Gastroesophageal sphincter (tissue), 4 donors: ENCODE data around the gene MSTO1. TPM values are rescaled to one million over a fixed set of nuclear protein-coding genes. Genes with fewer than 3 reads are reported as not detected.
"Not testable (repeated sequence)": the region's sequence is repeated elsewhere in the genome, so short reads cannot be mapped to it uniquely, and the experiment has no call there.

ENCODE experiments used
- ATAC-seq: fragments of 150-250 bp; one replicate; pipeline ENCODE4 v1.9.1; 2016; ENCODE audit warnings: mild to moderate bottlenecking, moderate library complexity
- H3K27ac ChIP-seq, 4 donors: fragments of 200-600 bp; sonication (generic) in 3 of 4; 1 replicate in 3 of 4; 2 replicates in 1 of 4; pipeline ENCODE4 v1.5.1; 2016 to 2019
- H3K27me3 ChIP-seq: fragments of 200-600 bp; sonication (generic); one replicate; pipeline ENCODE4 v1.5.1; 2019
- H3K36me3 ChIP-seq, 2 donors: fragments of 200-600 bp; sonication (generic); one replicate each; pipeline ENCODE4 v1.5.1; 2019; ENCODE audit warnings: control low read depth in 1 of 2
- H3K4me1 ChIP-seq, 3 donors: fragments of 200-600 bp; sonication (generic); 1 replicate in 2 of 3; 2 replicates in 1 of 3; pipeline ENCODE4 v1.5.1; 2016 to 2019; ENCODE audit warnings: control low read depth in 2 of 3
- H3K4me3 ChIP-seq, 2 donors: fragments of 200-600 bp; sonication (generic); one replicate each; pipeline ENCODE4 v1.5.1; 2019; ENCODE audit warnings: mild to moderate bottlenecking in 1 of 2, moderate library complexity in 1 of 2
- H3K9me3 ChIP-seq, 3 donors: fragments of 200-600 bp; sonication (generic); one replicate each; pipeline ENCODE4 v1.5.1; 2017 to 2019; ENCODE audit warnings: control low read depth in 2 of 3
- EP300 ChIP-seq: sonication (generic); formaldehyde crosslinking; IDR thresholded peaks from one replicate; pipeline ENCODE4 v1.6.1; 2017; ENCODE audit warnings: antibody characterized with exemption, mild to moderate bottlenecking
- POLR2A ChIP-seq, 2 donors: fragments of 450-650 bp; IDR thresholded peaks; one replicate each; pipeline ENCODE4 v1.6.1; 2017; ENCODE audit warnings: antibody characterized with exemption in 2 of 2, mild to moderate bottlenecking in 2 of 2, moderate library complexity in 1 of 2
- POLR2AphosphoS5 ChIP-seq: sonication (generic); formaldehyde crosslinking; IDR thresholded peaks from one replicate; pipeline ENCODE4 v1.6.1; 2017; ENCODE audit warnings: antibody characterized with exemption
- WGBS, 2 donors: methylation state at CpG; one replicate each; pipeline ENCODE4 v1.1.5; 2018; ENCODE audit warnings: low coverage in 1 of 2; 5-methylcytosine and 5-hydroxymethylcytosine counted together
- total RNA-seq, 4 donors: library from RNA; depleted of rRNA; stranded (reverse); fragments of >200 nt; gene quantifications; one replicate each; pipeline ENCODE4 v1.1.0, GENCODE V29; 2016
- TF ChIP-seq, protein P1 (sequence below), 4 experiments: fragments of 200-600 bp in 2 of 4; fragments of 450-650 bp in 2 of 4; sonication (generic) in 1 of 4; IDR thresholded peaks; one replicate each; pipeline ENCODE4 v1.5.1; 2017 to 2019; ENCODE audit warnings: antibody characterized with exemption in 4 of 4, mild to moderate bottlenecking in 2 of 4, moderate library complexity in 2 of 4

The MSTO1 gene
- total RNA-seq, result 10 to 100 TPM in 1 of 4 donors, 1 to 10 TPM in 3; 7.6 to 13.2 (median 8.4) TPM

DNA sequence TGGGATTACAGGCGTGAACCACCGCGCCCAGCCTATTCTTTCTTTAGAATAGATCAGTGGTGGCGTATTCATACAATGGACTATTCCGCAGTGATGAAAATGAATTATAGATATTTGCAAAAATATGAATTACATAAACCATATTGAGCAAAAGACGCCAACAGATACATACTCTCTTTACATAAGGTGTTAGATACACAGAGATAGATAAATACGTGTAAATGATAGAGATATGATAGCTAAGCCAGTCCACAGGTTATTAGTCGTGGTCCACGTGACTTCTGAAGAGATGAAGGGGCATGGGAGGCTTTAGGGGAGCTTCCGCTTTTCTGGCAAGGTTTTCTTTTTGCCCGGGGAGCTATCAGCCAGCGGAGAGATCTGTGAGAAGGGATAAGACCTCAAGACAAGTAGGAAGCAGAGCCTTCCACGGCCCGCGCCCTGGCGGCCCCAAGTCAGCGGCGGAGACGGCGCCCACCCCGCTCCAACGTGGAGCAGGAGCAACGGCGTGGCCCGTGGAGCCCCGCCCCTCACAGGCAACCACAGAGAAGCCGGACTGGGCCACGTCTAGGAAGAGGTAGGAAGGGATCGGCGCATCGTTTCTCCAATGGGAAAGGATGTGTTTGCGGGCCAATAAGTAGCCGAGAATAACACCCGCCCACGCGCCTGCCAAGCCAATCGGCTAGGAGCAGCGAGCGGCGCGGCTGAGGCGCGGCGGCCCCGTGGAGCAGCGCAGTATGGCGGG lies at the start of gene MSTO1:
Gene MSTO1, plus strand, starts transcription at position 704 of the 742 bp plus-strand sequence. Its CDS starts 31 bp downstream, at position 735.
- peak within 1 kb of the TSS; percentile 14 to 84 (median 76) for H3K27ac ChIP-seq
- peak within 1 kb of the TSS; percentile 41 to 63 for H3K4me3 ChIP-seq
- peaks cover 0 to 4% (median 4%) of the 10 kb centered on the region in 3 donors for H3K4me1 ChIP-seq
- H3K9me3 ChIP-seq, result no peaks in the 10 kb centered on the region
- ATAC-seq, result peak; percentile 100
- peaks cover 0 to 19% of the 10 kb centered on the region in 2 donors for H3K36me3 ChIP-seq
- H3K27me3 ChIP-seq, result peaks cover 6% of the 10 kb centered on the region
- peak; percentile 22 for TF ChIP-seq POLR2AphosphoS5
- TF ChIP-seq, protein P1, sequence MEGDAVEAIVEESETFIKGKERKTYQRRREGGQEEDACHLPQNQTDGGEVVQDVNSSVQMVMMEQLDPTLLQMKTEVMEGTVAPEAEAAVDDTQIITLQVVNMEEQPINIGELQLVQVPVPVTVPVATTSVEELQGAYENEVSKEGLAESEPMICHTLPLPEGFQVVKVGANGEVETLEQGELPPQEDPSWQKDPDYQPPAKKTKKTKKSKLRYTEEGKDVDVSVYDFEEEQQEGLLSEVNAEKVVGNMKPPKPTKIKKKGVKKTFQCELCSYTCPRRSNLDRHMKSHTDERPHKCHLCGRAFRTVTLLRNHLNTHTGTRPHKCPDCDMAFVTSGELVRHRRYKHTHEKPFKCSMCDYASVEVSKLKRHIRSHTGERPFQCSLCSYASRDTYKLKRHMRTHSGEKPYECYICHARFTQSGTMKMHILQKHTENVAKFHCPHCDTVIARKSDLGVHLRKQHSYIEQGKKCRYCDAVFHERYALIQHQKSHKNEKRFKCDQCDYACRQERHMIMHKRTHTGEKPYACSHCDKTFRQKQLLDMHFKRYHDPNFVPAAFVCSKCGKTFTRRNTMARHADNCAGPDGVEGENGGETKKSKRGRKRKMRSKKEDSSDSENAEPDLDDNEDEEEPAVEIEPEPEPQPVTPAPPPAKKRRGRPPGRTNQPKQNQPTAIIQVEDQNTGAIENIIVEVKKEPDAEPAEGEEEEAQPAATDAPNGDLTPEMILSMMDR (IDR thresholded peaks at IDR 0.05), result peak in 1 of 4 experiments; percentile 13
- TF ChIP-seq EP300, result no peak
- peak in 1 of 2 donors; percentile 28 for TF ChIP-seq POLR2A (IDR thresholded peaks at IDR 0.05)
- WGBS, 2 donors, result 26 to 28% methylated on average over 9 to 12 of the region's 47 CpGs

DNA sequence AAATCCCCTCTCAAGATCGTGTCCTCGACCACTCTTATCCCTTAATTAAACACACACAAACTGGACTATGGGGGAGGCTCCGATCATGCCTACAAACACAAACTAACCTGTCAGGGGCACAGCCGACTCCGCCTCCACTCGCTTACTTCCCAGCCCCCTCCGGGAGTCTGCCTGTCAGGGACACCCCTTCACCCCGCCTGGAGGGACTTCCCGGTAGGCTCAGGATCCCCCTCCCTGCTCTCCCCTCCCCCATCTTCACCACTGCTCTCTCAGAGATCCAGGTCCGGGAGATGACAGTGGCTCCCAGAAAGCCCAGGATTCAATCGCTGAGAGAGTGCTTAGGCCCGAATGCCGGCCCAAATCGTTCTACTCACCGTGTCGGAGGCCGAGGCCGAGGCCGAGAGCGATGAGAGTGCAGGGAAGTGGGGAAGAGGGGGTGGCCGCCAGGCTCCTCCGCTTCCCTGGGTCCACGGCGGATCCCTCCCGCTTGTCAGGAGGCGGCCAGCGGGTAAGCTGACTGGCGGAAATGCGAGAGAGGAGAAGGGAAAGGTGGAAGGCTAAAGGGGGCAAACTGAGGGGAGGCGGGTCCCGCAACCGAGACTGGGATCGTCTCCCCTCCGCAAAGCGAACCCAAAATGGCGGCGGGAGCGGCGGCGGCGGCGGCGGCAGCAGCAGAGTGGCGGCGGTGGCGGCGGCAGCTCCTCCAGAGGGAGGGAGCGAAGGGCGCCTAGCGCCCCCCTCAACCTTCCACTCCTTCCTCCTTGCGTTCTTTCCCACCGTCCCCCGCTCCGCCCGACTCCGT lies 48.0 kb upstream of the MSTO1 start:
- not testable (repeated sequence) for H3K9me3 ChIP-seq, H3K36me3 ChIP-seq, H3K27me3 ChIP-seq
- WGBS, 2 donors, result 0% methylated on average over 8 to 12 of the region's 56 CpGs
- Histone ChIP-seq H3K27ac (peak overlapping the region; percentile 91 to 98 (median 96)), H3K4me1 (peaks cover 0 to 58% (median 22%) of the 10 kb centered on the region in 3 donors), H3K4me3 (peak overlapping the region; percentile 59 to 86)
- peak; percentile 40 for ATAC-seq

DNA sequence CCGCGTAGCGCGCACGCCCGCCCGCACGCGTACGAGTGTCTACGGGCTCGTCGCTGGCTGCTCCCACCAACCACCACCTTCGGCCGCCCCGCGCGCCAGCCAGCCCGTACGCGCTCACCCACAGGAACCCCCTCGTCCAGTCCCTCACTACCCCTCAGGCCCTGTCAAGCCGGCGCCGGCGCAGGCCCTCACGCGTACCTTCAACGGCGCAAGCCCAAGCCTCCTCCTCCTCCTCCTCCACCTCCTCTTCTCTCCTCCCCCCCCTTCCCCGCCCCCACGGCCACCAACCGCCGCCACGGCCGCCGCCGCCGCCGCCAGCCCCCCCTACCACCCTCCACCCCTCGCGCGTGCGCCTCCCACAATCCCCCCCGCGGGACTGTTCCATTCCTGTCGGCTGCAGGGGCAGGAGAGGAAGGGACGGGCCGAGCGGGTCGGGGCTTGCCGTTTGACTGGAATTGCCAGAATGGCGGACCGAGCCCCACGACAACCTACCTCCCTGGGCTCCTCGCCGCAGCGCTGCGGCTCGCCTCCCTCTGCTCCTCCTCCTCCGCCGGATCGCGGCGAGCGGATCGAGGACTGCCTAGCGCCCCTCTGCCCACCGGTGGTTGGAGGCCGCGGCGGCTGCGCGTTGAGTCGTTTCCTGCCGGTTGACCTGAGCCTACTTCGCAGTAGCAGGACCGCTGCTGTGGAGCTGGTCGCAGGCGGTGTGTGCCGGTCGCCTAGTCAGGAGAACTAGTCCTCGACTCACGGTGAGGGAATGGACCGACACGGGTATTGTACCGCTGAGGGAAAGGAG lies 47.2 kb upstream of the MSTO1 start, which contains the start of gene ASH1L:
Gene ASH1L, minus strand, starts transcription at position 223 of the 796 bp plus-strand sequence. CDS start 41,284 bp downstream, outside the sequence.
- no peaks in the 10 kb centered on the region for H3K27me3 ChIP-seq
- 0% methylated on average over 4 of the region's 87 CpGs; no CpG with 5 or more reads in 1 of the 2 donors for WGBS, 2 donors
- H3K9me3 ChIP-seq, result no peaks in the 10 kb centered on the region
- TF ChIP-seq POLR2A (IDR thresholded peaks at IDR 0.05), result peak; percentile 89 to 90
- TF ChIP-seq EP300, result no peak
- TF ChIP-seq, protein P1 (IDR thresholded peaks at IDR 0.05), result peak in 2 of 4 experiments; percentile 39 to 51
- peak; percentile 96 for TF ChIP-seq POLR2AphosphoS5
- H3K36me3 ChIP-seq, result no peaks in the 10 kb centered on the region
- H3K27ac ChIP-seq, result peak within 1 kb of the TSS; percentile 91 to 98 (median 96)
- peak within 1 kb of the TSS; percentile 59 to 86 for H3K4me3 ChIP-seq
- peaks cover 0 to 50% (median 22%) of the 10 kb centered on the region in 3 donors for H3K4me1 ChIP-seq
- peak; percentile 95 for ATAC-seq

DNA sequence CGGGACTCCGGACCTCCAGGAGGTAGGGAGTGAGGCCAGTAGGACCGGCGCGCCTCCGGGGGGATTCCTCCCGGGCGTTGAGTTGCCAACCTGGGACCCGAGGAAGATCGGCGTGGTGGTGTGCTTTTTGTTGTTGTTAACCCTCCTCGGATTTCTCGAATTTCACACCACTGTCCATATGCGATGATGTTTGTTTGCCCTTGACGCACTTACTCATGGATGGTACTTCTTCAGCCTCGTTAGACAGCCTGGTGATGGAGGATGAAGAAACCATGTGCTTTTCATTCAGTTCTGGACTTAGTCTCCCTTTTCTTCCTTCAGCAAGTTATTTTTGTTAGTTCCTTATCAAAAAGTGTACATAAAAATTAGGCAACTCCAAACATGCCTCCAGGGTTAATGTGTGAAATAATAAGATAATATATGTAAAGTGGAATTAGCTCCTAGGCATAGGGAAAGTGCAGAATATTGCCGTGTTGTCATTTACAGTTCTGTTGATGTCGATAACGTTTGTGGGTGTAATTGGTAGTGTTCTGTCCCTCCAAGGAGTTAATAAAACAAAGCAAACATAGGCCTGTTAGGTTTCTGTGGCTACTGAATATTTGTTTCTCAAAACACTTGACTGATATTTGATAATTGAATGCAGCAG lies 46.5 kb upstream of the MSTO1 start:
- not testable (repeated sequence) for H3K27me3 ChIP-seq, H3K36me3 ChIP-seq, ATAC-seq, H3K9me3 ChIP-seq
- Histone ChIP-seq H3K4me3 (peak overlapping the region; percentile 59 to 86), H3K4me1 (peaks cover 0 to 43% (median 20%) of the 10 kb centered on the region in 3 donors), H3K27ac (peak overlapping the region; percentile 91 to 98 (median 96))
- WGBS, 2 donors, result 0 to 1% methylated on average over 5 to 19 of the region's 19 CpGs

DNA sequence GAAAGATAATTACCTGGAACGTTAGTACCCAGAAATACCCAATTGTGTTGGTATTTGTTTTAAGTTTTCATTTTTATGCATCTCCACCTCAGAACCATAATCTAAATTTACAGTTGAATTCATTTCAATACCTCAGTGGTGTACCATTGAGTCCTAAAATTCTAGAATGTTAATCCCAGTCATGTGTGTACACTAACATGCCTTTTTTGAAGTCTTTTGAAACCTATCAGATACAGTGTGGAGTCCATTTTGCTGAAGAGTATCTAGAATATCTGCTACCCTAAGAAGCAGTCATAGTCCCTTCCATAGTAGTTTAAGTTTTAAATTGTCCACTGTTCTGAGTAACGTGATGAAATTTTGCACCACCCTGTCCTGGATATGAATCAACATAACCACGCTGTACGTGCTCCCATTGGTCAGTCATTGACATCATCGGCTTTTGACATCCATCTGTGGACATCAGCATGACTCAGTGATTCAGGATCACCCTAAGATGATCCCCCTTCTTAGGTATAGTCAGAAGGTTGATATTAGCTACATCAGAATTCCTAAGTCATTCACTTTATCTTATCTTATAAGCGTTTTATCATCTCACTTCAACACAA lies 39.9 kb upstream of the MSTO1 start:
- 80 to 84% methylated on average over 3 to 6 of the region's 6 CpGs for WGBS, 2 donors
- Histone ChIP-seq H3K4me1 (peaks cover 0 to 9% (median 0%) of the 10 kb centered on the region in 3 donors), H3K36me3 (no peaks in the 10 kb centered on the region), H3K27ac (no peak overlapping the region), H3K27me3 (no peaks in the 10 kb centered on the region), H3K9me3 (no peaks in the 10 kb centered on the region), H3K4me3 (no peak overlapping the region)
- TF ChIP-seq POLR2AphosphoS5 (no peak), POLR2A (IDR thresholded peaks at IDR 0.05) (no peak), EP300 (no peak)
- TF ChIP-seq, protein P1 (IDR thresholded peaks at IDR 0.05), result no peak
- ATAC-seq, result no peak
